MCF 10A (cell line): ENCODE results near the gene ATP1B1. TPM values are rescaled to one million over a fixed set of nuclear protein-coding genes. Genes with fewer than 3 reads are reported as not detected.

Experiments used
- BruUV-seq: library from RNA; stranded (reverse); fragments of 400-500 nt; replicated peaks from 2 replicates; lab custom pipeline; 2021; lab: Mats Ljungman, UMichigan
- CTCF ChIA-PET: fragments of 300-600 bp; sonication (Branson Sonifier 250); formaldehyde crosslinking; extraction: SDS; loops from one replicate; lab custom pipeline; 2021; ENCODE audit warnings: antibody characterized with exemption, inconsistent platforms; lab: Yijun Ruan, JAX
- POLR2A ChIA-PET: fragments of 300-600, 350-650 bp; sonication (Branson Sonifier 250); formaldehyde crosslinking; extraction: SDS; loops from one replicate; lab custom pipeline; 2020; ENCODE audit warnings: antibody characterized with exemption, inconsistent platforms; lab: Yijun Ruan, JAX
- DNase-seq: peaks from one replicate; pipeline ENCODE4 v3.0.0-alpha.2; 2018; ENCODE audit not compliant: unreplicated experiment
- H3K27ac Mint-ChIP-seq: one replicate; pipeline ENCODE4 v1.8.0; 2022; ENCODE audit warnings: mild to moderate bottlenecking, low read depth, mixed read lengths; ENCODE audit not compliant: unreplicated experiment
- H3K27me3 Mint-ChIP-seq: one replicate; pipeline ENCODE4 v1.8.0; 2022; ENCODE audit warnings: mixed read lengths; ENCODE audit not compliant: insufficient read depth, unreplicated experiment
- H3K36me3 Mint-ChIP-seq: one replicate; pipeline ENCODE4 v1.8.0; 2022; ENCODE audit warnings: mild to moderate bottlenecking, moderate library complexity, mixed read lengths; ENCODE audit not compliant: insufficient read depth, unreplicated experiment
- H3K4me1 Mint-ChIP-seq: one replicate; pipeline ENCODE4 v1.8.0; 2022; ENCODE audit warnings: mixed read lengths; ENCODE audit not compliant: insufficient read depth, unreplicated experiment
- H3K4me3 Mint-ChIP-seq: one replicate; pipeline ENCODE4 v1.8.0; 2022; ENCODE audit warnings: mild to moderate bottlenecking, moderate library complexity, mixed read lengths; ENCODE audit not compliant: unreplicated experiment
- H3K9me3 Mint-ChIP-seq: one replicate; pipeline ENCODE4 v1.8.0; 2022; ENCODE audit warnings: mixed read lengths; ENCODE audit not compliant: unreplicated experiment
- intact Hi-C: fragments of 100-400 bp; cut with micrococcal nuclease; formaldehyde crosslinking; loops from 2 replicates; pipeline ENCODE4 v1.14.1; 2022
- total RNA-seq: library from RNA; stranded (reverse); gene quantifications from 2 replicates; pipeline ENCODE4 v1.2.3, GENCODE V29; 2022
- TF ChIP-seq, protein P1 (sequence below): fragments of 200-600 bp; IDR thresholded peaks from one replicate; pipeline ENCODE4 v1.8.0; 2022; ENCODE audit warnings: antibody characterized with exemption, mild to moderate bottlenecking; ENCODE audit not compliant: unreplicated experiment

The ATP1B1 gene
- total RNA-seq, 1 experiment from 2014 or later = 20.0 TPM

DNA sequence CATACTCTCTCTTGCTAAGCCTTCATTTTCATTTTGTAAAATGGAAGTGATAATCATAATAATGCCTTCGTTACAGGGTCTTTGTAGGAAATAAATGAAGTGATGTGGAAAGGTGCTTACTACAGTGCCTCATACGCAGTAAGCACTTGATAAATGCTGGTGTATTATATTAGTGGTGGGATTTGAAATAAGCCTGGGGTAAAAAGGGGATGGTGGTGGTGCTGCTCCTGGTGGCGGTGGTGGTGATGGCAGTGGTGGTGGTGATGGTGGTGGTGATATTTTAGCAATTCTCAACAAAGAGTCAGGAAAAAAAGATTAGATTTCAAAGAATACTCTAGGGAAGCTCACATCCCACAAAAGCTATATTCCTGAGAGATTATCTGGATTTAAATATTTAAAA lies 35.5 kb upstream of the ATP1B1 start:
- CTCF ChIA-PET = interaction anchor here (0.6 to 2.6 kb wide), 8 partner anchors 9 to 434 kb away, joined by 3 to 12 read pairs (median 3); no protein-coding TSS in a partner anchor
- Mint-ChIP-seq H3K27ac (no peak overlapping the region), H3K4me3 (no peak overlapping the region), H3K27me3 (no peaks in the 10 kb centered on the region), H3K36me3 (no peaks in the 10 kb centered on the region), H3K4me1 (no peaks in the 10 kb centered on the region), H3K9me3 (no peaks in the 10 kb centered on the region)
- POLR2A ChIA-PET = interaction anchor here (0.7 to 1.3 kb wide), 4 partner anchors 11 to 243 kb away, joined by 3 to 8 read pairs (median 3); no protein-coding TSS in a partner anchor
- intact Hi-C loops = no loop called here
- DNase-seq = no peak
- TF ChIP-seq, protein P1, sequence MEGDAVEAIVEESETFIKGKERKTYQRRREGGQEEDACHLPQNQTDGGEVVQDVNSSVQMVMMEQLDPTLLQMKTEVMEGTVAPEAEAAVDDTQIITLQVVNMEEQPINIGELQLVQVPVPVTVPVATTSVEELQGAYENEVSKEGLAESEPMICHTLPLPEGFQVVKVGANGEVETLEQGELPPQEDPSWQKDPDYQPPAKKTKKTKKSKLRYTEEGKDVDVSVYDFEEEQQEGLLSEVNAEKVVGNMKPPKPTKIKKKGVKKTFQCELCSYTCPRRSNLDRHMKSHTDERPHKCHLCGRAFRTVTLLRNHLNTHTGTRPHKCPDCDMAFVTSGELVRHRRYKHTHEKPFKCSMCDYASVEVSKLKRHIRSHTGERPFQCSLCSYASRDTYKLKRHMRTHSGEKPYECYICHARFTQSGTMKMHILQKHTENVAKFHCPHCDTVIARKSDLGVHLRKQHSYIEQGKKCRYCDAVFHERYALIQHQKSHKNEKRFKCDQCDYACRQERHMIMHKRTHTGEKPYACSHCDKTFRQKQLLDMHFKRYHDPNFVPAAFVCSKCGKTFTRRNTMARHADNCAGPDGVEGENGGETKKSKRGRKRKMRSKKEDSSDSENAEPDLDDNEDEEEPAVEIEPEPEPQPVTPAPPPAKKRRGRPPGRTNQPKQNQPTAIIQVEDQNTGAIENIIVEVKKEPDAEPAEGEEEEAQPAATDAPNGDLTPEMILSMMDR = no peak
- BruUV-seq = no TSS peak

DNA sequence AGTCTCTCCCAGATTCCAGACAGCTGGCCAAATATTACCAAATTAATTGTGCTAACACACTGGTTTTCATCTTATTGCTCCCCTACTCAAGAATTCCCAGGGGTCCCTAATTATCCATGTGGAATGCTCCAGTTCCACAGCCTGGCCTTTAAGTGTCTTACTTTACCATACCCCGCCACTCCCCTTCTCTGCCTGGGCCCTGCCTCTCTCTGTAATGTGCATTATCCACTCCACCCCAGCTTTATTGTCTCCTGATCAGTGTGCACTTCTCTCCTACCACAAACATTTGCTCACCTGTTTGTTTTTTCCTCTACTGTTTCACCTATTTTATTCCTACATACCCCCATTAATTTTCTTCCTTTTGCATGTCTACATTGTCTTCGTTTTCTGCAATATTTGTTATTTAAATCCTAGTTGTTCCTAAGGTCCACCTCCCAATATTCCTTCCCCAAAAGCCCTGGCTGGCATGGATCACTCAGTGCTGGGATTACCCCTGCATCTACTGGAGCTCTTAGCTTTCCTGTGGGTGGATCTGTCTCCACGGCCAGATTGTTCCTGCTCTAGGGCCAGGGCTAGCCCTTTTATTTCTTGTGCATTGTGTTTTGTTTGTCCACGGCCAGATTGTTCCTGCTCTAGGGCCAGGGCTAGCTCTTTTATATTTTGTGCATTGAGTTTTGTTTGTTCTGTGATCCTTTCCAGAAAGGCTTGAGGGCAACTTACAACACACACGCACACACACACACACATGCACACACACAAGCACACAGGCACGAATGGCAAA lies 33.4 kb upstream of the ATP1B1 start:
- DNase-seq = no peak
- no peaks in the 10 kb centered on the region for H3K36me3 Mint-ChIP-seq
- intact Hi-C loops = no loop called here
- TF ChIP-seq, protein P1 = no peak
- no TSS peak for BruUV-seq
- no peak overlapping the region for H3K27ac Mint-ChIP-seq
- no peaks in the 10 kb centered on the region for H3K27me3 Mint-ChIP-seq
- no peaks in the 10 kb centered on the region for H3K4me1 Mint-ChIP-seq
- no peaks in the 10 kb centered on the region for H3K9me3 Mint-ChIP-seq
- POLR2A ChIA-PET = interaction anchor here (0.5 to 2.3 kb wide), 4 partner anchors 8 to 1506 kb away, joined by 3 to 7 read pairs (median 4); no protein-coding TSS in a partner anchor
- CTCF ChIA-PET = interaction anchor here (0.6 to 2.6 kb wide), 4 partner anchors 8 to 1180 kb away, joined by 3 to 12 read pairs (median 6); no protein-coding TSS in a partner anchor
- no peak overlapping the region for H3K4me3 Mint-ChIP-seq

DNA sequence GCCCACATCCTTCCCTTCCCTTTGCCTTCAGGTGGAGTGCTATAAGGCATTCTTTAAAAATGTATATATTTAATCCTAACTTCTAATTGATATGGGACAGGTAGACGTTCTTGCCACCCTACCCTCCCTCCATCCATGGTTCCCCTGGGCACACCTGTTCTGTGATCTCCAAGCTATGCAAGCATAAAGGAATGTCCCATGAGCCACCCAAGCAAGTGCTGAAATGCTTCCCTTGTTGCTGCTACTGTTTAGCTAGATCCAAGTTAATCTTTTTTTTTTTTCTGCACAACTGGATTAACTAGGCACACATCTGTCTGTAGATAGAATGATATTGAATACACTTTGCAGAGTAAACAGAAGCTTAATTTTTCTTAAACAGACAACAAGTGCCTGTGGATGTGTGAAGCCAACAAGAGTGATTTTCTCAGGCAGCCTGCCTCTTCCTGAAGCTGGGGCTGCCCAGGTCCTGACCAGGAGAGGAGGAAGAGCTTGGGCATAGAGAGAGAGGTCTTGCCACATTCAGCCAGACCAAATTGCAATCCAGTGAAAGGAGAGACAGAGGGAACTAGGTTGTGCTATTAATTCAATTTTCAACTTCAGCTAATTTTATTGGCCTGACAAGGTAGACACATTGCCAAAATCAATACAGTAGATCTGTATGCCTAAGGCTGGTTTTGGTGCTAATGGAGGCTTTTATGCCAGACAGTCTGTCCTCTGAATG lies 28.2 kb upstream of the ATP1B1 start:
- H3K27me3 Mint-ChIP-seq = no peaks in the 10 kb centered on the region
- H3K36me3 Mint-ChIP-seq = no peaks in the 10 kb centered on the region
- BruUV-seq = no TSS peak
- DNase-seq = no peak
- no peaks in the 10 kb centered on the region for H3K4me1 Mint-ChIP-seq
- ChIA-PET POLR2A (interaction anchor here (0.7 to 1.6 kb wide), 3 partner anchors 10 to 992 kb away, joined by 3 to 4 read pairs (median 3); no protein-coding TSS in a partner anchor), CTCF (interaction anchor here (0.5 to 1.4 kb wide), 6 partner anchors 12 to 443 kb away, joined by 3 to 4 read pairs (median 4); no protein-coding TSS in a partner anchor)
- intact Hi-C loops = no loop called here
- H3K9me3 Mint-ChIP-seq = no peaks in the 10 kb centered on the region
- H3K27ac Mint-ChIP-seq = no peak overlapping the region
- no peak overlapping the region for H3K4me3 Mint-ChIP-seq
- TF ChIP-seq, protein P1 = no peak
